Smooth muscle cell of trachea (primary cell): ENCODE measurements around the gene RHOU. TPM values are rescaled to one million over a fixed set of nuclear protein-coding genes. Genes with fewer than 3 reads are reported as not detected.

Source experiments
- total RNA-seq: library from RNA; depleted of rRNA; stranded (reverse); fragments of >200 nt; gene quantifications from 2 replicates; pipeline ENCODE4 v1.2.1, GENCODE V29; 2014

RHOU gene
- 0.73 and 0.99 TPM in 2 replicates for total RNA-seq

DNA sequence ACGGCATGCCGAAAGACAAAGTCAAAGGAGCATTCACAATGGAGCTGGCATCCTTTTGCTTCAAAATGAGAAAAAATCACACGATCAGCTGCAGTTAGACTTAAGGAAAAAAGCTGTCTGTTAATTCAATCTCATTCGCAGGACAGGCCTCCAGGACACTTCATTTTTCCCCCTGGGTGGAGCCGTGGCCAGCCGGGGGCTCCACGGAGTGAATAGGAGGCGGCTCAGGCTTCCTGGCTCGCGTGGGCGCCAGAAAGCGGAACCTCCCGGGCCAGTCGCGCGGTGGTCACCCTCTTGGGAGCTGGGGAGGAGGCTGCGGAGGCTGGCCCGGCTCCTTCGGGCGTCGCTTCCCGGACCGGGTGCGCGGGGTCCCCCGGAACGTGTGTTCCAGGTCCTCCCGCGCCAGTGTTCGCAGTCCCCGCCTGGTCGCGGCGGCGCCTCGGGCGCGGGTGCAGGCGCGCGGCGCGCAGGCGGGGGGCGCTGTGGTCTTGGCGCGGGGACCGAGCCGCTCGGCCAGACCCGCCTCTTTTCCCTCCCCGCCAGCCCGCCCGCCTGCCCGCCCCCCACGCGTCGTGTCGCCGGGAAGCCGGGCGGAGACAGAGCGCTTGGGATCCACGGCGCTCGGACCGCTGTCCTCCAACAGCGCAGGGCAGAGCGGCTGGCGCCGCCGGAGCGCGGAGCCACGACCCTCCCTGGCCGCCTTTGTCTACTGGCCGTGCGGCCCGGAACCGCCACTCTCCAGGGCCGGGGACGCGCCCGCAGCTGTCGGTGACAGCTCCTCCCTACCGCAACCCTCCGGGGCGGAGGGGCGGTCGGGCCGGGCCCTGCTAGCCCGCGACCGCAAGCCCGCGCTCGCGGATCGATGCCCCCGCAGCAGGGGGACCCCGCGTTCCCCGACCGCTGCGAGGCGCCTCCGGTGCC lies at the start of gene RHOU:
Gene RHOU, plus strand, starts transcription at position 599 of the 921 bp plus-strand sequence. Its CDS starts 264 bp downstream, at position 863.

Other genes with a start within 250 kb of the RHOU start
- gene RNF187, start 248.1 kb upstream of the RHOU start, total RNA-seq, result 58.5 and 112 TPM in 2 replicates